Femur (tissue), 1 donor: ENCODE results near the gene TAS2R7.
"Not testable (repeated sequence)": the region's sequence is repeated elsewhere in the genome, so short reads cannot be mapped to it uniquely, and the experiment has no call there.

ENCODE experiments used
- DNase-seq: peaks from one replicate; pipeline ENCODE4 v3.0.0-alpha.2; 2017

Gene TAS2R7, protein sequence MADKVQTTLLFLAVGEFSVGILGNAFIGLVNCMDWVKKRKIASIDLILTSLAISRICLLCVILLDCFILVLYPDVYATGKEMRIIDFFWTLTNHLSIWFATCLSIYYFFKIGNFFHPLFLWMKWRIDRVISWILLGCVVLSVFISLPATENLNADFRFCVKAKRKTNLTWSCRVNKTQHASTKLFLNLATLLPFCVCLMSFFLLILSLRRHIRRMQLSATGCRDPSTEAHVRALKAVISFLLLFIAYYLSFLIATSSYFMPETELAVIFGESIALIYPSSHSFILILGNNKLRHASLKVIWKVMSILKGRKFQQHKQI

DNA sequence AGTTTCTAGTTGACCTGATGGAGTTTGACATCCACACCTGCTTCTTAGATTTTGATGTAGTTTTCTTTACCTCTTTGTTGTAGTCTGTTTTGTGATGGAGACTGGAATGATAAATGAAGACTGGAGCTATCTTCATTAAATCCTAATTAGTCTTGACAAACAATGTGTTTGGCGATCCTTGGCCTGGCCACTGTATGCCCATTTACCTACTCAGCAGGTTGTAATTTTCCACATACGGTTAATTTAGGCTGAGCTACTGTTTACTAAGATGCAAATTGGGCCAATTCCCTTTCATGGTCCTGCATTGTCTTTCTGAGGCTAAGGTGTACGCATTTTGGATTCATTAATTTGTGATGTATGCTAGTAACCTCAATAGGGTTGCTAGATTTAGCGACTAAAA lies at the start of gene TAS2R7:
TAS2R7 (minus strand) TSS at position 41 of the 400 bp plus-strand sequence. CDS start 57 bp downstream, outside the sequence.
- no peak for DNase-seq

DNA sequence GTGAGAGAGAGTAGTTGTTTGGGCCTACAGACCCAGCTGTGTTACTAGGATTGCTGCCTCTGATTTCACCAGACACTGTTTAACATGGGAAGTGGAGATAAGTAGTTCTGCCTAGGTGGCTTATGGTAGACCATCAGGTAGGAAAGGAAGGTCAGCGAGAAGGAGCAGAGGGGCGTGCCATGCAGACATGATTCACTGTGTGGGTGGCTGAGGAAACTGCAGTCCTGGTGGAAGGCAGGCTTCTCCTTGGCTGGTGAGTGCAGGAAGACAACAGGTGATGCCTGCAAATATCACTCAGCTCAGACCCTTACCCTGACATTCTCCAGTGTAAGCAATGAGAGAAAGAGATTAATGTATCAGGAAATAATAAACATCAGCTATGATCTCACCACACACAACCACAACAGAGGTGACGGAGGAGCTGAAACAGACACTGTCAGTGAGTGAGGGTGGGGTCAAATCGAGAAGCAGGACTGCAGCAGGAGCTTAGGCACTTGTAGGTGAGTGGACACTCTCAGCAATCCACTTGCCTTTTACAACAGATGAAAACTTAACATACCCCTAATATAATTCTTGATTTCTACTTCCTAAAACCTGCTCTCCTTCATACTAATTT lies 48.9 kb upstream of the TAS2R7 start:
- DNase-seq: no peak

DNA sequence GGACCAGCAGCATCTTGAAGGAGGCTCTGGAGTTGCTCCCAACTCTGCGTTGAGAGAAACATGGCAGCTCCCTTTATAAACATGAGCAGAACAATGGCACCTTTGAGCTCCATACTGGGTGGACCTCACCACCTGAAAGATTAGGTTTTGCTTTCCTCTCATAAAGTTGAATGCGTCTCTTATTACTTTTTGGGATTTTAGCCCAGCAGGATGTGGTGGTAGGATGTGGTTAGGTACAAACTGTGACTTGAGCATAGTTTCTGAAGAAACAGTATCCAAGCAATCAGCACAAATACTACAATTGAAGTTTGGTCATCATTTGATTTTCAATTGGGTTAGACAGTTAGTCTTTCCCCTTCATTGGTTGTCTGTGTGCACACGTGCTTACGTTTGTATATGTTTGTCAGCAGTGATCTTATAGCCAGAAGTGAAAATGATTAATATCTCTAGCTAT lies 47.0 kb upstream of the TAS2R7 start, which contains the start of gene PRR4:
PRR4 (minus strand) TSS at position 51 of the 454 bp plus-strand sequence; CDS start at position 13, 38 bp downstream.
- DNase-seq: no peak

DNA sequence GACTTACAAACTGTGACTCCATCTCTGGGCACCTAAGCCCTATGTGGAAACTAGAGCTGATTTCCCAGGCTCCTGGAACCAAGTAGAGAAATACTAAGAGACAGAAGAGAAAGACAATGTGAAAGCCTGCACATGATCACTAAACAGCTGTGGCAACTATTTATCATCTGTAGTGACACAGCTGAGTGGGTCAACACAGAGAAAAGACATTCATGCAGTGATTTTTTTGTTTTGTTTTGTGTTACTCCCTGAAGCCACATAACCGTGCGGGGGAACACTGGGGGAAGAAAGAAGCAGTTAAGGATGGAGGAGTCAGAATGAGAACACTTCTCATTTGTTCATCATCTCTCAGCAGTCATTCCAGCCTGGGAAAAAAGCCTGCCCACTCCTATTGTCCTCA lies 45.3 kb upstream of the TAS2R7 start:
- no peak for DNase-seq

DNA sequence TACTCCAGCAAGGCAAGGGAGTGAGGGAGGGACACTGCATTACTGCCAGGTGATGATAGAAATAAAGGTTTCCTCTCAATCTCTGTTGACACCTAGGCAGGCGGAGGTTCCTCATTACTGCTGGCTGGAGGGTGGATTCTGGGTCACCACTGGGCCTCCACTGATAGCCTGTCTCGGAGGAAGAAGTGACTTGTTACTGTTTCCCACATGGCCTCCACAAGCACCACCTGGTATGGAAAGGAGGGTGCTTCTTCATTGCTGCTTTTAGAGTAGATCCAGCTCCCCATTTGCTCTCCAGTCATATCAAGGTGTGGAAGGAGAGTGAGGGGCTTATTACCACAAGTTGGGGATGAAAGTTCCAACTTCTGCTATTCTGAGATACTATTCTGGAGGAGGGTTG lies 40.4 kb upstream of the TAS2R7 start:
- DNase-seq: no peak

DNA sequence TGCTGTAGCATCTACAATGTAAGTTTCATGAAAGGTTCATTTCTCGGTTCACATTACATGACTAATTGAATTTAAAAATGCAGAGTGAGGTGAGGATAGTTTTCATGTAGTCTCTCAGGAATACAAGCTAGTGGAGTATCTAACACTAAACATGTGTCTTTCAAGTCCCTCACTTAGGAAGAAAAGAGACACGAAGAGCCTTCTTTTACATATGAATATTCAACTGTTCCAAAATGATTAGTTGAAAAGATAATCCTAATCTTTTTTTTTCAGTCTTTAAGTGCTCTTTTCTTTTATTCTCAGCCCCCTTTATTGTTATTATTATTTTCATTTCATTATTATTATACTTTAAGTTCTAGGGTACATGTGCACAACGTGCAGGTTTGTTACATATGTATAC lies 36.0 kb upstream of the TAS2R7 start:
- DNase-seq: no peak

DNA sequence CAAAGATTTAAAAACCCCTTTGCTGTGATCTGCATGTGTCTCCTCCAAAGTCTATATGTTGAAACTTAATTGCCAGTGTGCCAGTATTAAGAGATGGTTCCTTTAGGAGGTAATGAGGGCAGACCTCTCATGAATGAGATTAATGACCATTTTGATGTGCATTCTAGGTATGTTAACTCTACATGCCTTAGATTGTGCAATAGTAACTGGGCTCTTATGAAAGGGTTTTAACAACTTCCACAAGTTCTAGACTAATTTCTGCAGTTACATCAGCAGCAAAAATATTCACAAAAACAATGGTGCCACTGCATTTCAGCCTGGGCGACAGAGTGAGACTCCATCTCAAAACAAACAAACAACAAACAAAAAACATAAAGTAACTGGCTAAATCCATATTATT lies 27.6 kb upstream of the TAS2R7 start:
- no peak for DNase-seq

DNA sequence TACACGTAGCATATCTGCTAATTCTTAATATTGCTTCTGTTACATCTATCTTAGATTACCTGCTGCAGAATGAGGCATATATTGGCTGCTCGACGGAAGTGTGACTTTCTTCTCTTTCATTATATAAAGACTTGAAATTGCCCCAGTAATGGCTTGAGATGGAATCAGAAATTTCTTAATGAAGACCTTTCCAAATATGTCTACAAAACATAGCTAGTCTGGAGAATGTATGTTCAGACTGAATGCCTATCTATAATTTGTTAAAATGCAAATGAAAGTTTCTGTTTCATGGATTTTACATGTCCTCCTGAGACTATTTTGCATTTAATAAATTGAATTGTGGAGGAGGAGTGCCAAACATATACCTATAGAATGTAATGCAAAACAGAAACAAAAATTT lies 23.8 kb upstream of the TAS2R7 start, which contains the start of gene TAS2R10:
TAS2R10 (minus strand) TSS at position 101 of the 400 bp plus-strand sequence; CDS start at position 12, 89 bp downstream.
- DNase-seq: no peak

DNA sequence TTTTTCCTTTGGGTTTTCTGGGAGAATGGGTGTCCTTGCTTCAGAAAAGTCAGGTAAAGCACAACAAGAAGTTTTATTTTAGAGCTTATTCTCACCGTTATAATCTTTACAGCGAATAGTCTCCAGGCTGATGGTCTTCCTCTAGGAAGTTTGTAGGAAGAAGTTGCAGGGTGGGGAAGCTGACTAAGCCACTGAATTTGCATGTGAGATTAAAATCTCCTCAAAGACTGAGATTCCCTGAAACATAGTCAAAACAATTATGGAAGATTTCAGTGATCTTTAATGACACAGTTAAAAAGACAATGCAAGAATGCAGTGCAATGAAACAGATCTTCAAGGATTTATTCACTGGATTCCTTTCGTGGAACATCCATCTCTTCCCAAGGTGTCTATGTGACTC lies 22.5 kb upstream of the TAS2R7 start:
- DNase-seq: no peak

DNA sequence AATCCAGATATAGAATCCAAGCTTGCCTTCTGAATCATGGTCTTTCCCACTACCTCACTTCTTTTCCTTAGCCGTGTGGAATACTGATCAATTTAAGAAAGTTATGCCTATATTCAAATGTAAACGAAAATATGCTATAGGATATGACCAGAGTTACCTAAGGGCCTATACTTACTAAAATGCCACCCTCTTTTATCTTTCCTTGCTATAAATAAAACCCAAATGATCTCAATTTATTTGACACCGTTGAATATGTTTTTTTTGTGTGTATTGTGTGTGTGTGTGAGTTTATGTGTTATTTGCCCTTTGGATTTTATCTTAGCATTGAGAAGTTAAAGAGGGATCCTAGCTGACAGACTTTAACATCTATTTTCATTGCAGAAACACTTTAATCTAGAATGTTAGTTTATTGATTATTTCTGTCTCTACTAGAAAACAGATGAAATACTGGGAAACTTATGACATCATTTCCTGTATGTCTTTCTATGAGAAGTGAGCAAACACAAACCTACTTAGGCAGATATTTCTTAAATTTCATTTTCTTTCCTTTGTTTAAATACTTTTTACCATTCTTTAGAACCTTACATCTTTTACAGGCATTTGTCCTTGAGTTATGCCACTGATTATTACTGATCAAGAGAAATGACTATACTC lies 9.6 kb upstream of the TAS2R7 start:
- DNase-seq: no peak

DNA sequence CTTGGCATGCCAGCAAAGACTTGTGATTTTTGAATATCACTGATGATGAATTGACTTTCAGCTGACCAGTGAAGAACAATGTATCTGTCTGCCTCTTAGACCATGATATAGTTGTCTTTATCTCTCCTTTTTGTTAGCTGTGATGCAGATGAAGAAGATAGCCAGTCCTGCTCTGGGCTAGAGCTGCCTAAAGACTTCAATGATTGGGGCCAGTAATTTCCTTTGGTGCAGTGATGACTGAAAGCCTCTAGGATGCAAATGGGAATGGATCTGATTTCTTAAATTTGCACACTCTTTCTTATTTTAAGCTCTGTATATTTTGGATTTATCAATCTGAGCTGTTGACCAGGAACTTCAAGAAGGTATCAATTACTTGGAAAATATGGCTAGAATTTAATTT lies 7.6 kb upstream of the TAS2R7 start, which contains the start of gene TAS2R9:
TAS2R9 (minus strand) TSS at position 101 of the 400 bp plus-strand sequence; CDS start at position 8, 93 bp downstream.
- no peak for DNase-seq

DNA sequence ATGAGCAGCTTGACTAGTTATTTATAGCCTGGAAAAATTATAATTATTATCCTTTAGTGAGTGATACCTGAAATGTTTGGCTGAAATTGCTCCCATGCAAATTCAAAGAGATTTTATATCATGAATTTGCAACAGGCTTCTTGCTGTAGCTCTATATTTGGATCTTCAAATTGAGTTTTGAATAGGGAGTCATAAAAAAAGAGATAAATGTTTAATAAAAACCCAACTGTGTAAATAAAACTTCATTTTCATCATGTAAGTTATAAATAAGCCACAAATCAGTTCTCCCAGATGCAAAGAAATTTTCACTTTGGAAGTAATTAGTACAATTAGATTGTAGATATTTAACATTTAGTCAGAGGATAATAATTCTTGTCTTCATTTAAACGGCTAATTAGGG lies 4.8 kb upstream of the TAS2R7 start, which contains the start of gene TAS2R8:
TAS2R8 (minus strand) TSS at position 101 of the 400 bp plus-strand sequence. CDS start 306 bp downstream, outside the sequence.
- no peak for DNase-seq

DNA sequence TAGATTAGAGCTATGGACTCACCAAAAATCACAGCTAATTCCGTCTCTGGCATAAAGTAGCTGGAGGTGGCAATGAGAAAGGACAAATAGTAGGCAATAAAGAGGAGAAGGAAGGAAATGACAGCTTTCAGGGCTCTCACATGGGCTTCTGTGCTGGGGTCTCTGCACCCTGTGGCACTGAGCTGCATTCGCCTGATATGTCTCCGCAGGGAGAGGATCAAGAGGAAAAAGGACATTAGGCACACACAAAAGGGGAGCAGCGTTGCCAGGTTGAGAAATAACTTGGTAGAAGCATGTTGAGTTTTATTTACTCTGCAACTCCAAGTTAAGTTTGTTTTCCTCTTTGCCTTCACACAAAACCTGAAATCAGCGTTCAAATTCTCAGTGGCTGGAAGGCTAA lies 686 bp downstream of the TAS2R7 start:
- DNase-seq: no peak

DNA sequence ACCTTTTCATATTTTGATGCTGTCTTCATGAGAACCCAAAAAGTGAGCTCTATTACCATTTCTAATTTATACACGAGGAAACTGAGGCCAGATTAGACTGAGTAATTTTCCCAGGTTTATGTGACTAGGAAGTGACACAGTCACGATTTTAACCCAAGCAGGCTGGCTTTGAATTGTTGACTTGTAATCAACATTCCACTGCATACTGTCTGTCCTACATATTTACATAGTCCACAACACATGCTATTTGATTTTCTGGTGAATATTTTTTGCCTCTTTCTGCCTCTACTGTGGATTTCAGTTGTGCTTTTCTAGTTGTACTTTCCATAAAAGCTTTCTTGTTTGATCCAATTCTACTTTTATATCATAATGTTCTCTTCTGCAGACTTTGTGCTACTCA lies 8.2 kb downstream of the TAS2R7 start:
- no peak for DNase-seq

DNA sequence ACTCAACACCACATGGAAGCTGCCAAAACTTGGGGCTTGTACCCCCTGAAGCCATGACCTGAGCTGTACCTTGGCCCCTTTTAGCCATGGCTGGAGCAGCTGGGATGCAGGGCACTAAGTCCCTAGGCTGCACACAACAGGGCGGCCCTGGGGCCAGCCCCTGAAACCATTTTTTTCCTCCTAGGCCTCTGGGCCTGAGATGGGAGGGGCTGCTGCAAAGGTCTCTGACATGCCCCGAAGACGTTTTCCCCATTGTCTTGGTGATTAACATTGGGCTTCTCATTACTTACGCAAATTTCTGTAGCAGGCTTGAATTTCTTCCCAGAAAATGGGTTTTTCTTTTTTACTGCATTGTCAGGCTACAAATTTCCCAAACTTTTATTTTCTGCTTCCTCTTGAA lies 10.7 kb downstream of the TAS2R7 start:
- DNase-seq: not testable (repeated sequence)

DNA sequence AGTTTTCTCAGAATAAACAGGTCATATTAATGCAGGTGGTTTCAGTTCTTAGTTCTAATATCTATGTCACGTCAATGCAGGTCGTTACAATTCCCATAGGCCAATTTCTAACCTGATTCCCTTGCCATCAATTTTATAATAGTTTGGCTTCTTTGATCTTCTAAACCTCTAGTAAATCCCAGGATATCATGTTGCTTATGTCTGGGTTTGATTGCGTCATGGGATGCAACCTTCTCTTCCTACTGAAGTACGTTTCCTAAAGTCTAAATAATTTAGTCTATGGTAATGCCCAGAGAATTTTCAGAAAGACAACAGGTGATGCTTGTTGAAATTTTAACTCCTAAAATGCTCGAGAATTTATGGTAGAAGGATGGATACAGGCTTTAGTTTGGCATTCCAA lies 19.2 kb downstream of the TAS2R7 start:
- no peak for DNase-seq

DNA sequence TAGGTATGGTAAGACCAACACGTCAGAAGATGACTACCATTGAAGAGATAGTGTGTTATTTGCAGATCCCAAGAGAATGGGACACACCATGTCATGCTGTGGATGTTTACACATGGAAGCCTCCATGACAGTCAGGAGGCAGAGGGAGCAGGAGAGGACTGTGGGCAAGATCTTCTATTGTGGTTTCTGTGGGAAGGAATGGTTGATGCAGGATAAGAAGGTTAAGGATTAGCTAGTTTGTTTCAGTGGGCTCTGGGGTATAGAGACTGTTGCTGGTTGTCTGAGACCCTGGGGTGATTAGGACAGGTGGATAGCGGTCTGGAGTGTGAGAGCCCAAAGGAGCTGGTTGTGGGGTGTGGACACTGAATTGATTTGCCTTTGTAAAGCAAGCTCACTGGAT lies 23.3 kb downstream of the TAS2R7 start:
- DNase-seq: no peak

DNA sequence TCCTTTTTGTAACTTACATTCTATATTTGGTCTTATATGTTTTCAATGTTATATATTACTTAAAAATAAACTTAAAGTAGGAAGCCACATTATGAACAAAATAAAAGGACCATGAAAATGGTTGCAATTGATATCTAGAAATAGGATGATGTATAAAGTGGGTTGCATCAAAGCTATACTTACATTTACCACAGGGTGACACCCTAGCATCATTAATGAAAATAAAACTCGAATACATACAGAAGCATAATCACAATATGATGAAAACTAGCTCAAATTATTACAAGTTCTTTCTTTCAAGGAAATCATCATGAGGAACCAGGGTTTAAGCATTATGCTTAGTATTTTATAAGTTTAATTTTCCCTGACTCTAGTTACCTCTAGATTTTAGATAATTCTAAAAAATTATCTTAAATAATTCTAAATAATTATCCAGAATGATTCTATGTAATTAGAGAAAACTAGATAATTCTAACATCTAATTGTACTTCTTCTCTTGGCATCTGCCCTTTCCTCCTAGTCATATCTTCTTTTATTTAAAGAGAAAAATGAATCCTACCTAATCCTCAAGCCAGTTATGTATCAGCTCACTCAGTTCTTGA lies 31.2 kb downstream of the TAS2R7 start:
- DNase-seq: no peak

DNA sequence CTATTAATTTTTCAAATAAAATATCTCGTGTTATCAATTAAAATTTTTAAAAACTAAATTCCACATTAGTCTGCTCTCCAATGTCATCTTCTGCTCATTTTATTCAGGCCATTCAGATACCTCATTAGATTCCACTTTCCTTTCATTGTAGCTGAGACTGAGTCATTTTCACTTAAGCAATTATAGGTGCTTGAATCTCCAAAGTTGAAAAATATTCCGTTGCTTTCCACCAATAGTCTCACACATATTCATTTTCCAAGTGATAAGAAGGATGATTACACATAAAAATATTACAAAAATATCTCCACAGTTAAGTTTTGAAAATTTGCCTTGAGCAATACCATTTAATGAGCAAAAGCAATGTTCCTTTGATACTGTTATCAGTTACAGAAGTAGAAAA lies 42.8 kb downstream of the TAS2R7 start:
- no peak for DNase-seq

DNA sequence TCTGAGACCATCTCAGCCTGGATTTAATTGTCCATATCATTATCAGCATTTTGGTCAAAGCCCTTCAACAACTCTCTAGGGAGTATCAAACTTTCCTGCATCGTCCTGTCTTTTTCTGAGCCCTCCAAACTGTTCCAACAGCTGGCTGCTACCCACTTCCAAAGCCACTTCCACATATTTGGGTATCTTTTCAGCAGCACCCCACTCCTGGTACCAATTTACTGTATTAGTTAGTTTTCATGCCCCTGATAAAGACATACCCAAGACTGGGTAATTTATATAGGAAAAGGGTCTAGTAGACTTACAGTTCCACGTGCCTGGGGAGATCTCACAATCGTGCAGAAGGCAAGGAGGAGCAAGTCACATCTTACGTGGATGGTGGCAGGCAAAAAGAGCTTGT lies 46.2 kb downstream of the TAS2R7 start:
- DNase-seq: no peak

DNA sequence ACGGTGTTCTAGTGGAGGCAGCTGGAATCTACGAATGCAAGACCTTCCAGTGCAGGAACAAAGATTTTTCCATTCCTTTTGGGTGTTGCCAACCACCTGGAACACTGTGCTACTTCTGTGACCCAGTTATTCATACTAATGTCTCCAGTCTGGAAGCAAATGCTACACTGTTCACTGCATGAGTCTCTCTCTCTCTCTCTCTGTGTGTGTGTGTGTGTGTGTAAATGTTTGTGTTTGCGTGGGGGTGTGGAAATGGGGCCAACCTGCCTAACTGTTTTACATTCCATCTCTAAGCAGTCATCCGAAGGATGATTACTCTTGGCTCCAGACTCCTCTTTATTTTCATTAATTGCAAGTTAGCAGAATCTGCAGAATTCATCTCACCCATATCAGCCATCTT lies 49.4 kb downstream of the TAS2R7 start:
- DNase-seq: no peak
